Suppressor macrophage treated with lipopolysaccharide for 1 hour (primary cell): Measurements from ENCODE around the gene KLHL3.

Source experiments
- DNase-seq, 3 donors: peaks; one replicate each; pipeline ENCODE4 v3.0.0-alpha.2; 2020 to 2022

KLHL3 gene

DNA sequence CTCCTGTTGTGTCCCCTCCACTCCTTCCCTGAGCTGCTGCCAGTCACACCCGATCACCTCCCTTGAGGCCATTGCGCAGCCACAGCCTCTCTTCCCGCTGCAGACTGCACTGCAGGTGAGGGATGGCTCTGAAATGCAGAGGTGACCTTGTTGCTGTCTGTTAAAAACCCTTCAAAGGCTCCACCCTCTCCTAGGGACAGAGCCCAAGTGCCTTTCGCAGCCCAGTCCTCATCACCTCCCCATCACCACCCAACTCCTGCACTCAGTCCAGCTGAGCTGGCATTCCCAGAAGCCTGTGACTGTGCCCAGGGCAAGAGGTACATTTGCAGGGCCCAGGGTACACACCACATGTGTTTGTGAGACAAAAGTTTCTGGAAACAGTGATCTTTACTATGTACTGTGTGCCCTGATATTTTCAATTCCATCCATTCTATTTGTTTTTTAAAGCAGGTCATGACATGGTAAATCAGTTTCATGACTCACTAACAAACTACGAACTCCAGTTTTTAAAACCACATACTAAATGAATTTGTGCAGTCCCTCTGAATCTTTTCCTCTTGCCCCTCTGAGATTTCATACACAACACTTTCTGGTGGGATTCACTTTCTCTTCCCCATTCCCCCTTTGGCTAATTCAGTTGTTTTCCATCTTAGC lies 163.7 kb downstream of the KLHL3 start:
- no peak for DNase-seq

DNA sequence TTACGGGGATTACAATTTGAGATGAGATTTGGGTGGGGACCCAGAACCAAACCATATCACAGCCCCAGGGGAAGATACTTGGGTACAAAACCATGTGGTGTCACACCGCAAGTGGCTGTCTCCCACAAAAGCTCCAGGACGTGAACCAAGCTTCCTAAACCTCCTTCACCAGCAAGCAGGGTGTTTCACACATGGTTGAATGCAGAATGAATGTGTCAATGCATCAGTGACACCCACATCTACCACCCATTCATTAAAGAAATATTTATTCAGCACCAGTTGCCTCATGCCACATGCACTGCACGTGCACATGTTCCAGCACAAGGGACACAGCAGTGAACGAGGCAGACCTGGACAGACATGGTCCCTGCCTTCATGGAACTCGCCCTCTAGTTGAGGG lies 165.8 kb downstream of the KLHL3 start:
- DNase-seq, result no peak
